ENCODE data around the gene RAVER1. TPM values are rescaled to one million over a fixed set of nuclear protein-coding genes. Genes with fewer than 3 reads are reported as not detected.

RAVER1 gene
- total RNA-seq, 1 experiment from 2014 or later, result 62.4 TPM

- DNase-seq, result no peak
- Histone ChIP-seq H3K4me3 (ENCODE audit: low read length) (no peak overlapping the region), H3K9me2 (replicated peaks; ENCODE audit: low read length) (no peaks in the 10 kb centered on the region), H4K20me1 (ENCODE audit: low read length) (no peaks in the 10 kb centered on the region), H3K9me3 (ENCODE audit: low read length) (no peaks in the 10 kb centered on the region), H3K9ac (ENCODE audit: low read length) (no peak overlapping the region), H3F3A (ENCODE audit: low read length, unreplicated experiment) (no peaks in the 10 kb centered on the region), H2AFZ (ENCODE audit: low read length) (no peak overlapping the region), H3K79me2 (ENCODE audit: low read length) (no peaks in the 10 kb centered on the region), H3K27me3 (ENCODE audit: low read length) (no peaks in the 10 kb centered on the region), H3K4me2 (ENCODE audit: low read length) (no peak overlapping the region), H3K27ac (ENCODE audit: low read length) (no peak overlapping the region), H3K36me3 (ENCODE audit: low read depth, low read length) (no peaks in the 10 kb centered on the region), H3K4me1 (ENCODE audit: insufficient read depth, low read length) (peaks cover 1% of the 10 kb centered on the region)
- ATAC-seq, result no peak
- TF ChIP-seq EZH2phosphoT487 (IDR thresholded peaks at IDR 0.05; ENCODE audit: borderline replicate concordance, low read length) (no peak), EZH2 (IDR thresholded peaks at IDR 0.05; ENCODE audit: low read length, unreplicated experiment) (no peak), CTCF (conservative IDR thresholded peaks at IDR 0.05; ENCODE audit: low read depth, low read length) (no peak)
- BruUV-seq (replicated peaks), result no TSS peak
- POLR2A ChIA-PET (ENCODE audit: unreplicated experiment), result no interaction called here
- intact Hi-C loops (cut with micrococcal nuclease), result no loop called here
- CTCF ChIA-PET, result no interaction called here
These were observed 55.3 kb downstream of the RAVER1 start for GRCh38 chr19:10277795-10278589.

GRCh38 chr19:10274589-10274988 lies 58.7 kb downstream of the RAVER1 start:
- TF ChIP-seq EZH2 (IDR thresholded peaks at IDR 0.05; ENCODE audit: low read length, unreplicated experiment), result no peak
- no peak for TF ChIP-seq CTCF (conservative IDR thresholded peaks at IDR 0.05; ENCODE audit: low read depth, low read length)
- TF ChIP-seq EZH2phosphoT487 (IDR thresholded peaks at IDR 0.05; ENCODE audit: borderline replicate concordance, low read length), result no peak
- Histone ChIP-seq H3K36me3 (ENCODE audit: low read depth, low read length) (no peaks in the 10 kb centered on the region), H3K79me2 (ENCODE audit: low read length) (no peaks in the 10 kb centered on the region), H3K9ac (ENCODE audit: low read length) (no peak overlapping the region), H3K4me3 (ENCODE audit: low read length) (no peak overlapping the region), H3K27me3 (ENCODE audit: low read length) (no peaks in the 10 kb centered on the region), H3F3A (ENCODE audit: low read length, unreplicated experiment) (no peaks in the 10 kb centered on the region), H4K20me1 (ENCODE audit: low read length) (no peaks in the 10 kb centered on the region), H2AFZ (ENCODE audit: low read length) (no peak overlapping the region), H3K27ac (ENCODE audit: low read length) (no peak overlapping the region), H3K9me2 (replicated peaks; ENCODE audit: low read length) (no peaks in the 10 kb centered on the region), H3K4me2 (ENCODE audit: low read length) (no peak overlapping the region), H3K9me3 (ENCODE audit: low read length) (no peaks in the 10 kb centered on the region), H3K4me1 (ENCODE audit: insufficient read depth, low read length) (peaks cover 22% of the 10 kb centered on the region)
- no peak for DNase-seq
- no TSS peak for BruUV-seq (replicated peaks)
- ChIA-PET POLR2A (ENCODE audit: unreplicated experiment) (no interaction called here), CTCF (no interaction called here)
- no peak for ATAC-seq
- intact Hi-C loops (cut with micrococcal nuclease), result no loop called here

DNA sequence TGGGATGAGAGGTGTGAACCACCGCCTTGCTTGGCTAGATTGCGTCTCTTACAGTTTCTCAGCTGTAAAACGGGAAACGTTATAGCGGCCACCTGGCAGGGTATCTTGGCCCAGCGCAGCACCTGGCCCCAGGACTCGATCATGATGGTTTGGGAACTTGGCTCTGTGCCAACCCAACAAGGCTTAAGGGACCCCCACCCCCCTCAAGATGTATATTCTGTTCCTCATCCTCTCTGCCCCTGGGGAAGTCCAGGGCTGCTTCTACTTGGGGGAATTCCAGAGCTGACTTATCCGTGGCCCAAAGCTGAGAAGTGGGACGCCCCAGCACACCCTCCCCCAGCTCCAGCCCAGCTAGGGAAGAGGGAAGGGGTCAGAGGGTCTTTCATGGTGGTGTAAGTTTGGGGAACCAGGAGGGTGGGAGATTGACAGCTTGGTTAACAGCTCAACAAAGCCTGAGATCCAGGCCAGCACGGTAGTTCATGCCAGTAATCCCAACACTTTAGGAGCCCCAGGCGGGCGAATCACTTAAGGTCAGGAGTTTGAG lies 61.7 kb downstream of the RAVER1 start:
- POLR2A ChIA-PET (ENCODE audit: unreplicated experiment), result interaction anchor here (0.6 to 0.8 kb wide), 2 partner anchors 61 to 109 kb away, joined by 4 to 6 read pairs; partner anchors contain the start of gene TYK2
- TSS peak; percentile 78 for BruUV-seq (replicated peaks)
- Histone ChIP-seq H4K20me1 (ENCODE audit: low read length) (no peaks in the 10 kb centered on the region), H3K4me3 (ENCODE audit: low read length) (peak overlapping the region; percentile 64; the same call in 1 of the 2 replicates), H3K79me2 (ENCODE audit: low read length) (no peaks in the 10 kb centered on the region), H3K27ac (ENCODE audit: low read length) (no peak overlapping the region), H3K36me3 (ENCODE audit: low read depth, low read length) (no peaks in the 10 kb centered on the region), H3K9me2 (replicated peaks; ENCODE audit: low read length) (no peaks in the 10 kb centered on the region), H3K9ac (ENCODE audit: low read length) (no peak overlapping the region), H3K4me1 (ENCODE audit: insufficient read depth, low read length) (peaks cover 23% of the 10 kb centered on the region), H3K27me3 (ENCODE audit: low read length) (no peaks in the 10 kb centered on the region), H3F3A (ENCODE audit: low read length, unreplicated experiment) (no peaks in the 10 kb centered on the region), H3K4me2 (ENCODE audit: low read length) (peak overlapping the region; percentile 92), H2AFZ (ENCODE audit: low read length) (peak overlapping the region; percentile 93; the same call in 1 of the 2 replicates), H3K9me3 (ENCODE audit: low read length) (no peaks in the 10 kb centered on the region)
- DNase-seq (no peak), ATAC-seq (no peak)
- CTCF ChIA-PET, result interaction anchor here (1.2 to 3.2 kb wide), 3 partner anchors 11 to 121 kb away, joined by 3 to 62 read pairs (median 3); no protein-coding TSS in a partner anchor
- TF ChIP-seq CTCF (conservative IDR thresholded peaks at IDR 0.05; ENCODE audit: low read depth, low read length) (no peak), EZH2phosphoT487 (IDR thresholded peaks at IDR 0.05; ENCODE audit: borderline replicate concordance, low read length) (no peak), EZH2 (IDR thresholded peaks at IDR 0.05; ENCODE audit: low read length, unreplicated experiment) (no peak)
- intact Hi-C loops (cut with micrococcal nuclease), result no loop called here
